Measurements from ENCODE around the gene AIFM2. TPM values are rescaled to one million over a fixed set of nuclear protein-coding genes. Genes with fewer than 3 reads are reported as not detected.
"Not testable (repeated sequence)": the region's sequence is repeated elsewhere in the genome, so short reads cannot be mapped to it uniquely, and the experiment has no call there.

The AIFM2 gene
- total RNA-seq, 2 donors from 2014 or later, result 15.4 to 25.7 TPM

DNA sequence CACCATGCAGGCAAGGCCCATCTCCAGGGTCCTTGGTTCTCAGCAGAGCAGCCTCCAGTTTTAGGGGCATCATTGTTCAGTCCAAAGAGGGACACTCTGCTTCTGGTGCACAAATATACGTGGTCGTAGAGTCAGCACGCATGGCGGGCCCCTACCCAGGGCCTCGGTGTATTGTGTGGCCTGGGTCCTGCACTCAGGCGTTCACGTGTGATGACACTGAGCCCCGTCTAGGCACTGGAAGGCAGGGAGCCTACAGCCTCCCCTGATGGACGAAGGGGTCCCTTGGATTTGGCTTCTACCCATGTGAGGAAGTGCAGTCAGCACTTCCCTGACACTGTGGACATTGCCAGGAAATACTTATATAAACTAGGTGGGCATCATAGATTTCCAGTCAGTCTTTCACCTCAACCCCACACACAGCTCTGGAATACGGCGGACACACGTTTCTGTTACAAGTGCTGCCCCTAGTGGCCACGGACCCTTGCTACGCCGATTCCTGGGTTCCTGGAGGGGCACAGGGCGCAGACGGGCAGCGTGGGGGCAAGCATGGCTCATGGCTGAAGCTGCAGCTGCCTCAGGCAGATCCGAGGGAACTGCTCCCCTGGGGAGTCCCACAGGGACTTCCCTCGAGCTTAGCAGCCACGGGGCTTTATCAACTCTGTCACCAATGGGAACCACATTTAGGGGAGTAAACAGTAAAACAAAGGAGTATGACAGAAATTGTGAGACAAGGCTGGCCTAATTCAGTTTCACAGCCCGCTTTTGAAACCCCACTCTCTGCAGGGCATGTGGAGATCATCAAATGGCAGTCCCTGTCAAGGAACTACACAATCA, 25.4 kb downstream of the AIFM2 start:
- H3K9me3 ChIP-seq, result no peaks in the 10 kb centered on the region
- TF ChIP-seq, protein P1, sequence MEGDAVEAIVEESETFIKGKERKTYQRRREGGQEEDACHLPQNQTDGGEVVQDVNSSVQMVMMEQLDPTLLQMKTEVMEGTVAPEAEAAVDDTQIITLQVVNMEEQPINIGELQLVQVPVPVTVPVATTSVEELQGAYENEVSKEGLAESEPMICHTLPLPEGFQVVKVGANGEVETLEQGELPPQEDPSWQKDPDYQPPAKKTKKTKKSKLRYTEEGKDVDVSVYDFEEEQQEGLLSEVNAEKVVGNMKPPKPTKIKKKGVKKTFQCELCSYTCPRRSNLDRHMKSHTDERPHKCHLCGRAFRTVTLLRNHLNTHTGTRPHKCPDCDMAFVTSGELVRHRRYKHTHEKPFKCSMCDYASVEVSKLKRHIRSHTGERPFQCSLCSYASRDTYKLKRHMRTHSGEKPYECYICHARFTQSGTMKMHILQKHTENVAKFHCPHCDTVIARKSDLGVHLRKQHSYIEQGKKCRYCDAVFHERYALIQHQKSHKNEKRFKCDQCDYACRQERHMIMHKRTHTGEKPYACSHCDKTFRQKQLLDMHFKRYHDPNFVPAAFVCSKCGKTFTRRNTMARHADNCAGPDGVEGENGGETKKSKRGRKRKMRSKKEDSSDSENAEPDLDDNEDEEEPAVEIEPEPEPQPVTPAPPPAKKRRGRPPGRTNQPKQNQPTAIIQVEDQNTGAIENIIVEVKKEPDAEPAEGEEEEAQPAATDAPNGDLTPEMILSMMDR (IDR thresholded peaks at IDR 0.05), result peak; percentile 19
- no peak for DNase-seq
- intact Hi-C loops (cut with DNase I), result no loop called here
- H3K4me1 ChIP-seq, result no peaks in the 10 kb centered on the region
- no peaks in the 10 kb centered on the region for H3K27me3 ChIP-seq
- H3K9ac ChIP-seq (ENCODE audit: low read depth in 2 of 2, low read length in 2 of 2), result no peak overlapping the region
- no peak overlapping the region for H3K4me3 ChIP-seq
- H3K27ac ChIP-seq, result no peak overlapping the region
- no peaks in the 10 kb centered on the region for H3K36me3 ChIP-seq

DNA sequence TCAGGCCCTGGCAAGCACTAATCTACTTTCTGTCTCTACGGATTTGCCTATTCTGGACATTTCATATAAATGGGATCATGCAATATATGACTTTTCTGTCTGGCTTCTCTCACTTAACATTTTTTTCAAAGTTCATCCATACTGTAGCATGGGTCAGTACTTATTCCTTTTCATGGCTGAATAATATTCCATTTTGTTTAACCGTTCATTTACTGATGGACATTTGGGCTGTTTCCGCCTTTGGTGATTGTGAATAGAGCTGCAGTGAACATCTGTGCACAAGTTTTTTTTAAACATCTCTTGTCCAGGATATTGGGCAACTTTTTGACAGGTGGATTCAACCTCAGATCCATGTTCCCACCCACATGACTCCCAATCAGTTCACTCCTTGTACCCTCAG, 31.0 kb downstream of the AIFM2 start:
- H3K36me3 ChIP-seq, result no peaks in the 10 kb centered on the region
- intact Hi-C loops (cut with DNase I), result no loop called here

DNA sequence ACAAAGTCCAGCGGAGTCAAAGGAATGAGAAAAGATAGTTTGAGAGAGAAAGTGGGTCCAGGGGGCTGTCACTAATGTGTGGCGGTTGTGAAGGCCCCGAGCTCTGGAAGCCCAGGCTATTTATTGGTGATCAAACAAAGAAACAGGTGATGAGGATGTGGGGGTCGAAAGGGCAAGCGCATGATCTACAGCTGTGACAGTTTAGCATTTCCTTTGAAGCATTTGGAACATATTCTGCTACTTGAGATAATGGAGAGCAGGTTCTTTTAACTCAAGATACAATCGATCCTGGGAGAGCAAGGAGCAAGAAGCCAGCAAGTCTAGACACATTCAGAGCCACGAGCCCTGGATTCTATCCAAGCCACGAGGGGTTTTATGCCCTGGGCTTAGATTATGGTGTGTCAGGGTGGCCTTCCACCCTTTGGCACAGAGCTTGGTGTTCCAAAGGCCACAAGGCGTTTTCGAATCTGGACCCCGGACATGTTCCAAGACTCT, 31.5 kb downstream of the AIFM2 start:
- H3K9me3 ChIP-seq; H3K27me3 ChIP-seq; H3K4me1 ChIP-seq; H3K27ac ChIP-seq; intact Hi-C loops (cut with DNase I); H3K4me3 ChIP-seq; H3K9ac ChIP-seq (ENCODE audit: low read depth in 2 of 2, low read length in 2 of 2); H3K36me3 ChIP-seq; DNase-seq: not testable (repeated sequence)

More for the DNA sequence above, 31.0 kb downstream of the AIFM2 start:
- Histone ChIP-seq H3K9ac (ENCODE audit: low read depth in 2 of 2, low read length in 2 of 2) (no peak overlapping the region), H3K4me3 (no peak overlapping the region), H3K27me3 (no peaks in the 10 kb centered on the region), H3K27ac (no peak overlapping the region), H3K9me3 (no peaks in the 10 kb centered on the region), H3K4me1 (no peaks in the 10 kb centered on the region)
- TF ChIP-seq, protein P1 (IDR thresholded peaks at IDR 0.05), result no peak
- DNase-seq, result no peak

- H3K27me3 ChIP-seq, result no peaks in the 10 kb centered on the region
- H3K9ac ChIP-seq (ENCODE audit: low read depth in 2 of 2, low read length in 2 of 2), result no peak overlapping the region
- TF ChIP-seq, protein P1 (IDR thresholded peaks at IDR 0.05), result no peak
- no peak for DNase-seq
- no peaks in the 10 kb centered on the region for H3K4me1 ChIP-seq
- no peaks in the 10 kb centered on the region for H3K36me3 ChIP-seq
- H3K27ac ChIP-seq, result no peak overlapping the region
- intact Hi-C loops (cut with DNase I), result no loop called here
- H3K9me3 ChIP-seq, result no peaks in the 10 kb centered on the region
- H3K4me3 ChIP-seq, result no peak overlapping the region
Observed at GRCh38 chr10:70098271-70098670, 34.4 kb downstream of the AIFM2 start.

DNA sequence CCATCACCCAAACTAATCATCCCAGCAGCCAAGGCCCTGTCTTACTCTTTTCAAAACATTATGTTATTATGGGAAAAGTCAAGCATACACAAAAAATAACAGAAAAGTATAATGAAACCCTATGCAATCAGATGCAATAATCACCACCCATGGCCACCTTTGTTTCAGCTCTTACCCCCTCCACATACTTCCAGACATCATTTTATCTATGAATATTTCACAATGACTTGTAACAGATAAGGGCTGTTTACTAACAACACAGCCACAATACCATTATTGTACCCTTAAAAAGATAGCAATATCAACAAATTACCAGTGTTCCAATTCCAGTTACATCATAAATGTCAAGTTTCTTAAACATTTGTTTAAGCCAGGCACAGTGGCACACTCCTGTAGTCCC, 35.2 kb downstream of the AIFM2 start:
- intact Hi-C loops (cut with DNase I), result no loop called here
- Histone ChIP-seq H3K27ac (no peak overlapping the region), H3K27me3 (no peaks in the 10 kb centered on the region), H3K9me3 (no peaks in the 10 kb centered on the region), H3K4me3 (no peak overlapping the region), H3K36me3 (no peaks in the 10 kb centered on the region), H3K9ac (ENCODE audit: low read depth in 2 of 2, low read length in 2 of 2) (no peak overlapping the region), H3K4me1 (no peaks in the 10 kb centered on the region)
- DNase-seq, result no peak
- TF ChIP-seq, protein P1 (IDR thresholded peaks at IDR 0.05), result no peak
